RWPE1 (cell line): Measurements from ENCODE around the gene CPED1.
"Not testable (repeated sequence)": the region's sequence is repeated elsewhere in the genome, so short reads cannot be mapped to it uniquely, and the experiment has no call there.

ENCODE experiments used
- CTCF ChIA-PET: fragments of 350-600 bp; sonication (Branson Sonifier 250); formaldehyde crosslinking; extraction: SDS; loops from one replicate; lab custom pipeline; 2021; lab: Yijun Ruan, JAX
- POLR2A ChIA-PET: fragments of 400-600 bp; formaldehyde crosslinking; extraction: SDS; loops from one replicate; lab custom pipeline; 2020; ENCODE audit warnings: antibody characterized with exemption; ENCODE audit not compliant: low non-redundant PET; lab: Yijun Ruan, JAX
- DNase-seq: peaks from one replicate; pipeline ENCODE4 v3.0.0; 2012; ENCODE audit warnings: low spot score
- H3K27ac ChIP-seq: fragments of 450-650 bp; 2 replicates; pipeline ENCODE4 v1.5.1; 2017
- TF ChIP-seq, protein P1 (sequence below): fragments of 450-650 bp; conservative IDR thresholded peaks from 2 replicates; pipeline ENCODE4 v1.5.1; 2017; ENCODE audit warnings: low read depth, mild to moderate bottlenecking

Gene CPED1

DNA sequence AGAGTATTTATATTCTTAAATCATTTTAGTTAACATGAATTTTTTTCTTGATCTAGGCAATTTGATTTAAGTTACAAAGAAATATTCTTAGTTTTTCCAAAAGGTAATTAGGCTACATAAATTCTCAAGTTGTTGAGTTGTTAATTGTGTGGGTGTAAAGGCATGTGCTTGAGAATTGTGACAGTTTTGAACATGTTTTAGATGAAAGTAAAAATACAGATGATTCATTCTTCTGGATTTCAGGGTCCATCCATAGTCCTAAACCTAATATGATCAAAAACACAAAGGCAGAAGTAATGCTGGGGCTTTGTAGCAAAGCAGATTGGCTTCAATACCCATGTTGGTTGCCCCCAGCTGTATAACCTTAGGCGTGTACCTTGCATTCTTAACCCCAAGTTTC, 127.9 kb downstream of the CPED1 start:
- TF ChIP-seq, protein P1, sequence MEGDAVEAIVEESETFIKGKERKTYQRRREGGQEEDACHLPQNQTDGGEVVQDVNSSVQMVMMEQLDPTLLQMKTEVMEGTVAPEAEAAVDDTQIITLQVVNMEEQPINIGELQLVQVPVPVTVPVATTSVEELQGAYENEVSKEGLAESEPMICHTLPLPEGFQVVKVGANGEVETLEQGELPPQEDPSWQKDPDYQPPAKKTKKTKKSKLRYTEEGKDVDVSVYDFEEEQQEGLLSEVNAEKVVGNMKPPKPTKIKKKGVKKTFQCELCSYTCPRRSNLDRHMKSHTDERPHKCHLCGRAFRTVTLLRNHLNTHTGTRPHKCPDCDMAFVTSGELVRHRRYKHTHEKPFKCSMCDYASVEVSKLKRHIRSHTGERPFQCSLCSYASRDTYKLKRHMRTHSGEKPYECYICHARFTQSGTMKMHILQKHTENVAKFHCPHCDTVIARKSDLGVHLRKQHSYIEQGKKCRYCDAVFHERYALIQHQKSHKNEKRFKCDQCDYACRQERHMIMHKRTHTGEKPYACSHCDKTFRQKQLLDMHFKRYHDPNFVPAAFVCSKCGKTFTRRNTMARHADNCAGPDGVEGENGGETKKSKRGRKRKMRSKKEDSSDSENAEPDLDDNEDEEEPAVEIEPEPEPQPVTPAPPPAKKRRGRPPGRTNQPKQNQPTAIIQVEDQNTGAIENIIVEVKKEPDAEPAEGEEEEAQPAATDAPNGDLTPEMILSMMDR: no peak
- no peak for DNase-seq
- POLR2A ChIA-PET: no interaction called here
- H3K27ac ChIP-seq: no peak overlapping the region
- CTCF ChIA-PET: no interaction called here

DNA sequence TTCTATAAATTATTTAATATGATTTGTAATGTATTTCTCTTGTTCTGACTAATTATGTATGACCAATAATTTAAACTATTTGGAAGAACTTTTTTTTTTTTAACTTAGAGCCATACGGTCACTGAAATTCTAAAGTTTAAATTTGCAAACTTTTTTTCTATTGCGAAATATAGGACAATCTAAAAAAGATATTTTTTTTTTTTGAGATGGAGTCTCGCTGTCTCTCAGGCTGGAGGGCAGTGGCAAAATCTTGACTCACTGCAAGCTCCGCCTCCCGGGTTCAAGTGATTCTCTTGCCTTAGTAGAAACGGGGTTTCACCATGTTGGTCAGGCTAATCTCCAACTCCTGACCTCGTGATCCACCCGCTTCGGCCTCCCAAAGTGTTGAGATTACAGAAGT, 130.5 kb downstream of the CPED1 start:
- H3K27ac ChIP-seq: no peak overlapping the region
- no peak for DNase-seq
- TF ChIP-seq, protein P1: no peak
- ChIA-PET CTCF (interaction anchor here (0.6 kb wide), 1 partner anchor 132 kb away, joined by 3 read pairs; no protein-coding TSS in a partner anchor), POLR2A (no interaction called here)

DNA sequence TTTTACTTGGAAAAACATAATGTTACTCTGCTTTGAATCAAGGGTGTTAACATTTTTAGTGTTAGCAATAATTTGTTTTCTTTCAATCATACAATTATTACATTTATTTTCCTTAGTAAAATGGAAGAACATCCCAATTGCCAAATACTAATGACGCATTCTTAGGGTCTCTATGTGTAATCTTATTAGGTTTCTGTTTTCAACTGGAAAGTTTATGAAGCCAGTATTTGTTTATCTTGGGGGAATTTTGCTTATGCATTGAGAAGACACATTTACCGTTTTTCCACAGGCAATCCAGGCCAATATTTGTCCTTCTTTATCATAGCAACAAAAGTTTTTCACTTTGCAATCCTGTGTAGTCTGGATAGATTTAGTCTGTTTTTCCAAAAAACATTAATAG, 134.5 kb downstream of the CPED1 start:
- ChIA-PET CTCF (no interaction called here), POLR2A (no interaction called here)
- TF ChIP-seq, protein P1: no peak
- DNase-seq: no peak
- H3K27ac ChIP-seq: no peak overlapping the region

DNA sequence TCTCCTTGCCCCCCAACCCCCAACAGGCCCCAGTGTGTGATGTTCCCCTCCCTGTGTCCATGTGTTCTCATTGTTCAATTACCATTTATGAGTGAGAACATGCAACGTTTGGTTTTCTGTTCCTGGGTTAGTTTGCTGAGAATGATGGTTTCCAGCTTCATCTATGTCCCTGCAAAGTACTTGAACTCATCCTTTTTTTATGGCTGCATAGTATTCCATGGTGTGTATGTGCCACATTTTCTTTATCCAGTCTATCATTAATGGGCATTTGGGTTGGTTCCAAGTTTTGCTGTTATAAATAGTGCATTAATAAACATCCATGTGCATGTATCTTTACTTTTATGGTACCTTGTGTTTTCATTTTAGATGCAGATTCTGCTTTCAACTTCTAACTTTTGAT, 136.9 kb downstream of the CPED1 start:
- POLR2A ChIA-PET, CTCF ChIA-PET, DNase-seq, H3K27ac ChIP-seq: not testable (repeated sequence)

DNA sequence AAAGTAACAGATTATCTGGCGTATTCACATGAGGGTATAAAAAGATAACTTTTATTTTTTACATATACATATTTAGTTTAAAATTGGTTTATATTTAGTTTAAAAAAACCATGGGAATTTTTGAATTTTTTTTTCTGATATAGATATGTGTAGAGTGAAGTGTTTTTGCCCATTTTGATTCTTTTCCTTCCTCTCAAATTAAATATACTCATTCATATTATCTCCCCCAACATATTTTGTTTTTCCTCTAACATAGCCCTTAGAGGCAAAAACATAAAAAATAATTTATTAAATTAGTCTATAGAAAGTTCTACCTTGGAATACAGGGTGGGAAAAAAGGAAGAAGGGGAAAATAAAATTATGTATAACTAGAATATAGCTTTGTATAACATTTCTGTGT, 137.7 kb downstream of the CPED1 start:
- CTCF ChIA-PET: no interaction called here
- no peak overlapping the region for H3K27ac ChIP-seq
- no peak for DNase-seq
- POLR2A ChIA-PET: no interaction called here
- TF ChIP-seq, protein P1: no peak

DNA sequence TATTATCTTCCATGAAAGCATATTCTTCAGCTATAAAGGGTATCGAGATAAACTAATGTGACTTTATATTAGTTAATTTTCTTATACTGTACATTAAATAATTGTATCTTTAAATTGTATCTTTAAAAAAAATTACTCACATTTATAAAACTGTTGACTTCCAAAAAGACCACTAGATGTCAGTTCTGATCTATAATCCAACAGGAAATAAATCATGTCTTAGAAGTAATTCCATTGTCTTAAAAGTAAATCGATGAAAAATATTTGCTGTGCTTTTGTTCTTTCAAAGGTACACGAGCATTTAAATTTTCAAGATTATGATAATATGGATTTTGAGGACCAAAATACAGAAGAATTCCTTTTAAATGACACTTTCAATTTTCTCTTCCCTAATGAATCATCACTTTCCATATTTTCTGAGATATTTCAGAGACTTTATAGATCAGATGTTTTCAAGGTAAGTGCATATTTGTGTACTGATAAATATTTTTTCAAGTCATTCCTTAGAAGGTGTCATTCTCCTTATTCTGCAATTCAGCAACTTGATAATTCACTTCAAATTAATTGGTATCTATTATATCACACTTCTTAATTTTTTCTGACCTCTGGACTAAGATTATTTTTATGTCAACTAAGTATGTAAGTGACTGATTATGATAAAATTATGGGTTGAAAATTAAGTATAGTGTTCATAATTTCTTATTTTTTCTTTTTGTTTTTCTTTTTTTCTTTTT, 138.5 kb downstream of the CPED1 start:
- TF ChIP-seq, protein P1: peak; percentile 49; the same call in 1 of the 2 replicates
- no peak overlapping the region for H3K27ac ChIP-seq
- ChIA-PET CTCF (no interaction called here), POLR2A (no interaction called here)
- DNase-seq: no peak

DNA sequence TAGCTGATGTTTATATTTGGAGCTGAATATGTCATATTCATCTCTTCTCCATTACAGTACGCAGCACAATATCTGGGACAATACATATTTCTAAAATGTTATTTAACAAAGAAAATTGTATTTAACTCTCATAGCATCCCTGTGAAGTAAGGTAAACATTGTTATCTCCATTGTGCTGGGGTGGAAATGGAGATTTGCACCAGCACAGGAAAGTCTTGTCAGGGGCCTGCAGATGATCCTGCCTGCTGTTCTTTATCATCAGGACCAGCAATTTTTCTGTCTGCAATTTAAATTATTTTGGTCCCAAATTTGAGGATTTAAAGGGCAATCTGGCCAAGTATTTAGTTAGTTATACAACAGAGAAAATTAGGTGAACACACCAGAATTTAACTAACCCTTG, 144.4 kb downstream of the CPED1 start:
- POLR2A ChIA-PET: no interaction called here
- CTCF ChIA-PET: interaction anchor here (0.7 kb wide), 1 partner anchor 106 kb away, joined by 3 read pairs; no protein-coding TSS in a partner anchor
- DNase-seq: no peak
- TF ChIP-seq, protein P1: no peak
- H3K27ac ChIP-seq: no peak overlapping the region
